Neural cell (in vitro differentiated cells): Measurements from ENCODE around the gene SUV39H1. TPM values are rescaled to one million over a fixed set of nuclear protein-coding genes. Genes with fewer than 3 reads are reported as not detected.

ENCODE experiments used
- H2AFZ ChIP-seq: fragments of 200-600, 300-800 bp; sonication (generic), shearing (Covaris generic); 2 replicates; pipeline ENCODE4 v1.6.0; 2014; ENCODE audit warnings: low read depth, mild to moderate bottlenecking, antibody characterized with exemption, low read length, moderate library complexity
- H3F3A ChIP-seq: fragments of 200-600 bp; shearing (Covaris generic); 2 replicates; pipeline ENCODE4 v1.6.1; 2016; ENCODE audit warnings: mild to moderate bottlenecking, moderate library complexity, mixed read lengths, antibody characterized with exemption, low read length; ENCODE audit not compliant: insufficient read depth, poor library complexity, severe bottlenecking
- H3K27ac ChIP-seq: fragments of 200-600, 300-800 bp; sonication (generic), shearing (Covaris generic); 2 replicates; pipeline ENCODE4 v1.5.1; 2014; ENCODE audit warnings: mild to moderate bottlenecking, low read length, moderate library complexity
- H3K27me3 ChIP-seq: fragments of 300-800, 200-600 bp; sonication (generic), shearing (Covaris generic); 2 replicates; pipeline ENCODE4 v1.6.0; 2014; ENCODE audit warnings: mild to moderate bottlenecking, low read depth, low read length, moderate library complexity; ENCODE audit not compliant: insufficient read depth
- H3K36me3 ChIP-seq: fragments of 300-800, 200-600 bp; sonication (generic), shearing (Covaris generic); 2 replicates; pipeline ENCODE4 v1.5.1; 2014; ENCODE audit warnings: mild to moderate bottlenecking, antibody characterized with exemption, low read length, moderate library complexity; ENCODE audit not compliant: insufficient read depth
- H3K4me2 ChIP-seq: fragments of 300-800, 200-600 bp; sonication (generic), shearing (Covaris generic); 2 replicates; pipeline ENCODE4 v1.6.0; 2014; ENCODE audit warnings: mild to moderate bottlenecking, low read length
- H3K4me3 ChIP-seq: fragments of 300-800, 200-600 bp; sonication (generic), shearing (Covaris generic); 2 replicates; pipeline ENCODE4 v1.5.1; 2014; ENCODE audit warnings: mild to moderate bottlenecking, low read length, moderate library complexity
- H3K79me2 ChIP-seq: fragments of 200-600 bp; shearing (Covaris generic); replicated peaks from 2 replicates; pipeline ENCODE4 v1.6.0; 2014; ENCODE audit warnings: mild to moderate bottlenecking, low read length, moderate library complexity; ENCODE audit not compliant: insufficient read depth
- H3K9ac ChIP-seq: fragments of 300-800, 200-600 bp; sonication (generic), shearing (Covaris generic); 2 replicates; pipeline ENCODE4 v1.6.1; 2016; ENCODE audit warnings: mild to moderate bottlenecking, low read length, mixed read lengths
- H3K9me2 ChIP-seq: fragments of 200-600 bp; shearing (Covaris generic); 2 replicates; pipeline ENCODE4 v1.6.1; 2016; ENCODE audit warnings: mild to moderate bottlenecking, low read length, mixed read lengths; ENCODE audit not compliant: insufficient read depth
- H3K9me3 ChIP-seq: fragments of 200-600, 300-800 bp; sonication (generic), shearing (Covaris generic); 2 replicates; pipeline ENCODE4 v1.6.1; 2016; ENCODE audit warnings: mild to moderate bottlenecking, mixed run types, low read length, moderate library complexity, mixed read lengths
- H4K20me1 ChIP-seq: fragments of 200-600 bp; shearing (Covaris generic); 2 replicates; pipeline ENCODE4 v1.6.1; 2016; ENCODE audit warnings: mild to moderate bottlenecking, mixed run types; ENCODE audit not compliant: insufficient read depth
- EP300 ChIP-seq: fragments of 450-650 bp; conservative IDR thresholded peaks from 2 replicates; pipeline ENCODE4 v1.6.1; 2014; ENCODE audit warnings: antibody characterized with exemption, mild to moderate bottlenecking, moderate library complexity; ENCODE audit not compliant: poor library complexity, severe bottlenecking
- EZH2 ChIP-seq: fragments of 200-600, 300-800 bp; shearing (Covaris generic), sonication (generic); IDR thresholded peaks from 2 replicates; pipeline ENCODE4 v1.6.1; 2014; ENCODE audit warnings: antibody characterized with exemption, low read length, borderline replicate concordance, mild to moderate bottlenecking; ENCODE audit not compliant: insufficient read depth, poor library complexity, severe bottlenecking
- MXI1 ChIP-seq: fragments of 450-650 bp; conservative IDR thresholded peaks from 2 replicates; pipeline ENCODE4 v1.6.1; 2014; ENCODE audit warnings: antibody characterized with exemption, mild to moderate bottlenecking; ENCODE audit not compliant: poor library complexity, severe bottlenecking
- POLR2AphosphoS5 ChIP-seq: IDR thresholded peaks from 2 replicates; pipeline ENCODE4 v1.6.1; 2012
- RAD21 ChIP-seq: fragments of 450-650 bp; conservative IDR thresholded peaks from 2 replicates; pipeline ENCODE4 v1.6.1; 2014; ENCODE audit warnings: antibody characterized with exemption, mild to moderate bottlenecking, moderate library complexity
- SMC3 ChIP-seq: fragments of 450-650 bp; conservative IDR thresholded peaks from 2 replicates; pipeline ENCODE4 v1.6.1; 2014; ENCODE audit warnings: antibody characterized with exemption, mild to moderate bottlenecking, moderate library complexity; ENCODE audit not compliant: poor library complexity
- TAF1 ChIP-seq: IDR thresholded peaks from 2 replicates; pipeline ENCODE4 v1.6.1; 2012; ENCODE audit warnings: low read depth
- polyA plus RNA-seq: library from polyadenylated mRNA; depleted of rRNA; stranded (reverse); fragments of >200 nt; gene quantifications from 2 replicates; pipeline ENCODE4 v1.2.3, GENCODE V29; 2014
- TF ChIP-seq, protein P1 (sequence below): IDR thresholded peaks from 2 replicates; pipeline ENCODE4 v1.6.1; 2012; ENCODE audit warnings: borderline replicate concordance
- TF ChIP-seq, protein P2 (sequence below): fragments of 450-650 bp; IDR thresholded peaks from 2 replicates; pipeline ENCODE4 v1.5.1; 2014; ENCODE audit warnings: antibody characterized with exemption, mild to moderate bottlenecking, moderate library complexity; ENCODE audit not compliant: poor library complexity, severe bottlenecking

The SUV39H1 gene
- polyA plus RNA-seq, 1 donor from 2014 or later, result 3.2 TPM

DNA sequence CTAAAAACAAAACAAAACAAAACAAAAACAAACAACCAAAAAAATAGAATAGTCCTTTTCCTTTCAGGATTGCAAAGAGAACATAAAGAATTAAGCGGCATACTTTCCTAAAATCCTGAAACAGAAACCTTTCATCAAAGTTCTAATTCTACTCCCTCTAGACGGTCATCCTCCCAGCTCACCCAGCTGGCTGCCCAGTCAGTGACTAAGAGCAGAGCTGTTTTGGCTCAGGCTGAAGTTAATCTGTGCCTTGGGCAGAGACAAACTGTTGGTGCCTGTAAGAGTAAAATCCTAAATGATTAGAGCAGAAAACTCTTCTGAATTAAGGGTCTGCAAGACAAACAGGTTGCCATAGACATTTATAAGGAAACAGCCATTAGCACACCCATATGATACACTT is 30.5 kb upstream of the SUV39H1 start:
- TF ChIP-seq MXI1 (no peak), POLR2AphosphoS5 (no peak), EZH2 (no peak), SMC3 (no peak), EP300 (no peak), TAF1 (no peak), RAD21 (no peak)
- TF ChIP-seq, protein P1, sequence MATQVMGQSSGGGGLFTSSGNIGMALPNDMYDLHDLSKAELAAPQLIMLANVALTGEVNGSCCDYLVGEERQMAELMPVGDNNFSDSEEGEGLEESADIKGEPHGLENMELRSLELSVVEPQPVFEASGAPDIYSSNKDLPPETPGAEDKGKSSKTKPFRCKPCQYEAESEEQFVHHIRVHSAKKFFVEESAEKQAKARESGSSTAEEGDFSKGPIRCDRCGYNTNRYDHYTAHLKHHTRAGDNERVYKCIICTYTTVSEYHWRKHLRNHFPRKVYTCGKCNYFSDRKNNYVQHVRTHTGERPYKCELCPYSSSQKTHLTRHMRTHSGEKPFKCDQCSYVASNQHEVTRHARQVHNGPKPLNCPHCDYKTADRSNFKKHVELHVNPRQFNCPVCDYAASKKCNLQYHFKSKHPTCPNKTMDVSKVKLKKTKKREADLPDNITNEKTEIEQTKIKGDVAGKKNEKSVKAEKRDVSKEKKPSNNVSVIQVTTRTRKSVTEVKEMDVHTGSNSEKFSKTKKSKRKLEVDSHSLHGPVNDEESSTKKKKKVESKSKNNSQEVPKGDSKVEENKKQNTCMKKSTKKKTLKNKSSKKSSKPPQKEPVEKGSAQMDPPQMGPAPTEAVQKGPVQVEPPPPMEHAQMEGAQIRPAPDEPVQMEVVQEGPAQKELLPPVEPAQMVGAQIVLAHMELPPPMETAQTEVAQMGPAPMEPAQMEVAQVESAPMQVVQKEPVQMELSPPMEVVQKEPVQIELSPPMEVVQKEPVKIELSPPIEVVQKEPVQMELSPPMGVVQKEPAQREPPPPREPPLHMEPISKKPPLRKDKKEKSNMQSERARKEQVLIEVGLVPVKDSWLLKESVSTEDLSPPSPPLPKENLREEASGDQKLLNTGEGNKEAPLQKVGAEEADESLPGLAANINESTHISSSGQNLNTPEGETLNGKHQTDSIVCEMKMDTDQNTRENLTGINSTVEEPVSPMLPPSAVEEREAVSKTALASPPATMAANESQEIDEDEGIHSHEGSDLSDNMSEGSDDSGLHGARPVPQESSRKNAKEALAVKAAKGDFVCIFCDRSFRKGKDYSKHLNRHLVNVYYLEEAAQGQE, result no peak
- TF ChIP-seq, protein P2, sequence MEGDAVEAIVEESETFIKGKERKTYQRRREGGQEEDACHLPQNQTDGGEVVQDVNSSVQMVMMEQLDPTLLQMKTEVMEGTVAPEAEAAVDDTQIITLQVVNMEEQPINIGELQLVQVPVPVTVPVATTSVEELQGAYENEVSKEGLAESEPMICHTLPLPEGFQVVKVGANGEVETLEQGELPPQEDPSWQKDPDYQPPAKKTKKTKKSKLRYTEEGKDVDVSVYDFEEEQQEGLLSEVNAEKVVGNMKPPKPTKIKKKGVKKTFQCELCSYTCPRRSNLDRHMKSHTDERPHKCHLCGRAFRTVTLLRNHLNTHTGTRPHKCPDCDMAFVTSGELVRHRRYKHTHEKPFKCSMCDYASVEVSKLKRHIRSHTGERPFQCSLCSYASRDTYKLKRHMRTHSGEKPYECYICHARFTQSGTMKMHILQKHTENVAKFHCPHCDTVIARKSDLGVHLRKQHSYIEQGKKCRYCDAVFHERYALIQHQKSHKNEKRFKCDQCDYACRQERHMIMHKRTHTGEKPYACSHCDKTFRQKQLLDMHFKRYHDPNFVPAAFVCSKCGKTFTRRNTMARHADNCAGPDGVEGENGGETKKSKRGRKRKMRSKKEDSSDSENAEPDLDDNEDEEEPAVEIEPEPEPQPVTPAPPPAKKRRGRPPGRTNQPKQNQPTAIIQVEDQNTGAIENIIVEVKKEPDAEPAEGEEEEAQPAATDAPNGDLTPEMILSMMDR, result no peak
- H3K27me3 ChIP-seq, result no peaks in the 10 kb centered on the region
- no peak overlapping the region for H2AFZ ChIP-seq
- H3K27ac ChIP-seq, result no peak overlapping the region
- no peaks in the 10 kb centered on the region for H4K20me1 ChIP-seq
- H3K36me3 ChIP-seq, result no peaks in the 10 kb centered on the region
- H3K9me3 ChIP-seq, result no peaks in the 10 kb centered on the region
- H3K4me2 ChIP-seq, result no peak overlapping the region
- no peaks in the 10 kb centered on the region for H3K79me2 ChIP-seq
- no peak overlapping the region for H3K4me3 ChIP-seq
- no peak overlapping the region for H3K9ac ChIP-seq
- no peaks in the 10 kb centered on the region for H3K9me2 ChIP-seq
- H3F3A ChIP-seq, result no peaks in the 10 kb centered on the region

DNA sequence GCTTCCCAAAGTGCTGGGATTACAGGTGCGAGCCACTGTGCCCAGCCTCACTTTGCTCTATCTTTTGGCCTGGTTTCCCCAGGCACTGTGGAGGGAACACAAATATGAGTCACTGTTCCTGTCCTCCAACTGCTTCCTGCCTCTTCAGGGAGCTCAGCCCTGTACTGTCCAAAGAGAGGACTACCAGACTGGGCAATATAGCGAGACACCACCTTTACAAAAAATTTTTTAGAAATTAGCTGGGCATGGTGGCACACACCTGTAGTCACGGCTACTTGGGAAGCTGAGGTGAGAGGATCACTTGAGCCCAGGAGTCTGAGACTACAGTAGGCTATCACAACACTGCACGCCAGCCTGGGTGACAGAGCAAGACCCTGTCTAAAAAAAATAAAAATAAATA is 29.9 kb upstream of the SUV39H1 start:
- Histone ChIP-seq H3K4me3 (no peak overlapping the region), H3K36me3 (no peaks in the 10 kb centered on the region), H3K9me3 (no peaks in the 10 kb centered on the region), H3K27ac (no peak overlapping the region), H2AFZ (no peak overlapping the region), H3F3A (no peaks in the 10 kb centered on the region), H4K20me1 (no peaks in the 10 kb centered on the region), H3K9ac (no peak overlapping the region), H3K79me2 (no peaks in the 10 kb centered on the region), H3K27me3 (no peaks in the 10 kb centered on the region), H3K9me2 (no peaks in the 10 kb centered on the region), H3K4me2 (no peak overlapping the region)
- no peak for TF ChIP-seq POLR2AphosphoS5
- TF ChIP-seq EZH2, result no peak
- TF ChIP-seq, protein P2, result no peak
- no peak for TF ChIP-seq SMC3
